Right lobe of liver (tissue), 6 donors: Measurements from ENCODE around the gene OSBPL3. TPM values are rescaled to one million over a fixed set of nuclear protein-coding genes. Genes with fewer than 3 reads are reported as not detected.

ENCODE experiments used
- ATAC-seq, 4 donors: fragments of 200-7000 bp; cut with Tn5 transposase; one replicate each; pipeline ENCODE4 v1.9.1; 2020; ENCODE audit warnings: mild to moderate bottlenecking in 4 of 4, moderate library complexity in 4 of 4
- DNase-seq, 3 donors: peaks; one replicate each; pipeline ENCODE4 v3.0.0-alpha.2; 2020
- H3K27ac ChIP-seq, 3 donors: fragments of 200-600 bp; one replicate each; pipeline ENCODE4 v1.8.0; 2022
- H3K27me3 ChIP-seq, 2 donors: fragments of 200-600 bp; one replicate each; pipeline ENCODE4 v1.8.0; 2022
- H3K36me3 ChIP-seq, 4 donors: fragments of 200-600 bp; sonication (generic) in 1 of 4; one replicate each; pipeline versions ENCODE4 v1.5.1 to v1.8.0; 2017 to 2022; ENCODE audit warnings: control low read depth in 1 of 4
- H3K4me1 ChIP-seq, 4 donors: fragments of 200-600 bp; sonication (generic) in 1 of 4; one replicate each; pipeline versions ENCODE4 v1.5.1 to v1.8.0; 2017 to 2022; ENCODE audit warnings: control low read depth in 1 of 4
- H3K4me3 ChIP-seq, 3 donors: fragments of 200-600 bp; one replicate each; pipeline ENCODE4 v1.8.0; 2022
- H3K9me3 ChIP-seq, 4 donors: fragments of 200-600 bp; sonication (generic) in 1 of 4; one replicate each; pipeline versions ENCODE4 v1.5.1 to v1.8.0; 2017 to 2022; ENCODE audit warnings: control low read depth in 1 of 4
- POLR2A ChIP-seq: fragments of 450-650 bp; IDR thresholded peaks from one replicate; pipeline ENCODE4 v1.6.1; 2017; ENCODE audit warnings: antibody characterized with exemption, mild to moderate bottlenecking
- WGBS: methylation state at CpG from one replicate; pipeline ENCODE4 v1.1.6; 2018; ENCODE audit warnings: low coverage, low lambda C conversion rate; ENCODE audit not compliant: insufficient coverage; ENCODE audit errors: missing lambda C conversion rate; 5-methylcytosine and 5-hydroxymethylcytosine counted together
- intact Hi-C, 2 donors: fragments of 100-400 bp; cut with DNase I; formaldehyde crosslinking; loops; one replicate each; pipeline versions ENCODE4 v1.11.2 to v1.14.1; 2022
- total RNA-seq, 6 experiments: library from RNA; depleted of rRNA in 2 of 6; stranded (reverse); fragments of >200 nt in 2 of 6; fragmentation: NEBNext Ultra II Directional in 3 of 6; extraction: Animal tissue kit (Norgen Biotek cat#: 25700) in 3 of 6; gene quantifications; one replicate each; pipeline versions ENCODE4 v1.1.0 to v1.2.4, GENCODE V29; 2016 to 2023
- TF ChIP-seq, protein P1 (sequence below), 4 donors: fragments of 200-600 bp in 3 of 4; fragments of 450-650 bp in 1 of 4; IDR thresholded peaks; one replicate each; pipeline versions ENCODE4 v1.5.1 to v1.8.0; 2016 to 2022; ENCODE audit warnings: antibody characterized with exemption in 4 of 4, mild to moderate bottlenecking in 2 of 4
- donor health status: DM: no; HTN: yes; CAD: no.
- donor health status: DM: no; HTN: no; CAD: no.
- donor health status: DM: no; HTN: no; CAD: no.
- donor health status: DM: no; HTN: yes; CAD: no.
- donor health status: DM: no; HTN: yes; CAD: no.

Gene OSBPL3
- total RNA-seq, 6 experiments from 2014 or later: 0.70 to 8.2 (median 2.4) TPM

GRCh38 chr7:24910551-24911212 is 69.3 kb downstream of the OSBPL3 start:
- Histone ChIP-seq H3K27ac (no peak overlapping the region), H3K4me3 (no peak overlapping the region), H3K36me3 (no peaks in the 10 kb centered on the region), H3K9me3 (no peaks in the 10 kb centered on the region), H3K27me3 (no peaks in the 10 kb centered on the region), H3K4me1 (peaks cover 0 to under 1% (median 0%) of the 10 kb centered on the region in 4 donors)
- DNase-seq (no peak), ATAC-seq (no peak)
- WGBS: no CpG with 5 or more reads among the region's 4 CpGs
- intact Hi-C loops: no loop called here
- no peak for TF ChIP-seq POLR2A
- TF ChIP-seq, protein P1, sequence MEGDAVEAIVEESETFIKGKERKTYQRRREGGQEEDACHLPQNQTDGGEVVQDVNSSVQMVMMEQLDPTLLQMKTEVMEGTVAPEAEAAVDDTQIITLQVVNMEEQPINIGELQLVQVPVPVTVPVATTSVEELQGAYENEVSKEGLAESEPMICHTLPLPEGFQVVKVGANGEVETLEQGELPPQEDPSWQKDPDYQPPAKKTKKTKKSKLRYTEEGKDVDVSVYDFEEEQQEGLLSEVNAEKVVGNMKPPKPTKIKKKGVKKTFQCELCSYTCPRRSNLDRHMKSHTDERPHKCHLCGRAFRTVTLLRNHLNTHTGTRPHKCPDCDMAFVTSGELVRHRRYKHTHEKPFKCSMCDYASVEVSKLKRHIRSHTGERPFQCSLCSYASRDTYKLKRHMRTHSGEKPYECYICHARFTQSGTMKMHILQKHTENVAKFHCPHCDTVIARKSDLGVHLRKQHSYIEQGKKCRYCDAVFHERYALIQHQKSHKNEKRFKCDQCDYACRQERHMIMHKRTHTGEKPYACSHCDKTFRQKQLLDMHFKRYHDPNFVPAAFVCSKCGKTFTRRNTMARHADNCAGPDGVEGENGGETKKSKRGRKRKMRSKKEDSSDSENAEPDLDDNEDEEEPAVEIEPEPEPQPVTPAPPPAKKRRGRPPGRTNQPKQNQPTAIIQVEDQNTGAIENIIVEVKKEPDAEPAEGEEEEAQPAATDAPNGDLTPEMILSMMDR (IDR thresholded peaks at IDR 0.05): no peak

GRCh38 chr7:24908727-24909126 is 71.3 kb downstream of the OSBPL3 start:
- intact Hi-C loops: no loop called here
- no peak overlapping the region for H3K4me3 ChIP-seq

GRCh38 chr7:24908166-24908565 is 71.8 kb downstream of the OSBPL3 start:
- Histone ChIP-seq H3K27me3 (no peaks in the 10 kb centered on the region), H3K9me3 (no peaks in the 10 kb centered on the region), H3K4me1 (peaks cover 0 to 7% (median 0%) of the 10 kb centered on the region in 4 donors), H3K4me3 (no peak overlapping the region), H3K27ac (no peak overlapping the region), H3K36me3 (no peaks in the 10 kb centered on the region)
- DNase-seq: no peak
- TF ChIP-seq POLR2A: no peak
- TF ChIP-seq, protein P1 (IDR thresholded peaks at IDR 0.05): no peak
- ATAC-seq: no peak
- intact Hi-C loops: no loop called here
- 76% methylated on average over 3 of the region's 3 CpGs for WGBS

More at GRCh38 chr7:24908727-24909126, 71.3 kb downstream of the OSBPL3 start:
- peaks cover 0 to 7% (median 0%) of the 10 kb centered on the region in 4 donors for H3K4me1 ChIP-seq
- no peak overlapping the region for H3K27ac ChIP-seq
- H3K36me3 ChIP-seq: no peaks in the 10 kb centered on the region
- H3K9me3 ChIP-seq: no peaks in the 10 kb centered on the region
- DNase-seq (no peak), ATAC-seq (no peak)
- WGBS: 76% methylated on average over 4 of the region's 4 CpGs
- TF ChIP-seq, protein P1 (IDR thresholded peaks at IDR 0.05): no peak
- TF ChIP-seq POLR2A: no peak
- no peaks in the 10 kb centered on the region for H3K27me3 ChIP-seq

GRCh38 chr7:24907311-24907886 is 72.6 kb downstream of the OSBPL3 start:
- ATAC-seq: peak in 1 of 4 donors; percentile 22

More at GRCh38 chr7:24907311-24907886, 72.6 kb downstream of the OSBPL3 start:
- Histone ChIP-seq H3K4me1 (peaks cover 0 to 7% (median 0%) of the 10 kb centered on the region in 4 donors), H3K9me3 (no peaks in the 10 kb centered on the region), H3K4me3 (no peak overlapping the region), H3K36me3 (no peaks in the 10 kb centered on the region), H3K27me3 (no peaks in the 10 kb centered on the region), H3K27ac (no peak overlapping the region)
- TF ChIP-seq POLR2A: no peak
- TF ChIP-seq, protein P1 (IDR thresholded peaks at IDR 0.05): no peak
- 57% methylated on average over 7 of the region's 7 CpGs for WGBS
- no peak for DNase-seq
- intact Hi-C loops: no loop called here
